ENCODE data around the gene BCL7C. TPM values are rescaled to one million over a fixed set of nuclear protein-coding genes. Genes with fewer than 3 reads are reported as not detected.
A peak's percentile ranks its signal among the peaks of the same experiment; 100 is the strongest.

The BCL7C gene
- total RNA-seq, 1 experiment from 2014 or later = 44.9 TPM

DNA sequence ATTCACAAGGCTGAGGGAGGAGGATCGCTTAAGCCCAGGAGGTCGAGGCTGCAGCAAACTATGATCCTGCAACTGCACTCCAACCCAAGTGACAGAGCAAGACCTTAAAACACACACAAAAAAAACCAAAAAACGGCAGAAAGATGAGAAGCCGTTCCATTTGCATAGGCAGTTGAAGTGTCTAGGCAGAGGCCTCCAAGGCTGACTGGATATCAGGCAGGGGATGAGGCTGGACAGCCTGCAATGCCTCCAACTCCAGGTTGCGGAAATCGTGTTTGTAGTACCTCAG is 27.5 kb upstream of the BCL7C start:
- no peak for DNase-seq (ENCODE audit: low read depth, low spot score)
- Histone ChIP-seq H3K27ac (ENCODE audit: low read depth, low read length) (peak overlapping the region; percentile 92), H3K79me2 (ENCODE audit: insufficient read depth, low read length) (peaks cover 10% of the 10 kb centered on the region; the same call in 1 of the 2 replicates), H3K36me3 (ENCODE audit: control insufficient read depth in 1 of 2, insufficient read depth in 2 of 2, low read length in 2 of 2) (no peaks in the 10 kb centered on the region; a peak in 1 of 4 replicates), H4K20me1 (ENCODE audit: insufficient read depth) (no peaks in the 10 kb centered on the region), H3K9ac (ENCODE audit: low read length) (peak overlapping the region; percentile 63; the same call in 1 of the 2 replicates), H3K9me2 (ENCODE audit: insufficient read depth) (no peaks in the 10 kb centered on the region), H3K4me1 (ENCODE audit: control insufficient read depth in 1 of 2, insufficient read depth in 2 of 2, low read length in 2 of 2) (peaks cover 10 to 17% of the 10 kb centered on the region in 2 experiments; a peak in 3 of 4 replicates), H3K27me3 (ENCODE audit: insufficient read depth, low read length) (no peaks in the 10 kb centered on the region), H3K4me3 (replicated peaks in 1 of 2; ENCODE audit: low read depth in 1 of 2, low read length in 2 of 2) (peak overlapping the region; percentile 62 to 97), H2AFZ (ENCODE audit: low read depth, low read length, poor library complexity, severe bottlenecking) (no peak overlapping the region), H3K4me2 (ENCODE audit: low read length) (peak overlapping the region; percentile 95), H3K9me3 (ENCODE audit: control insufficient read depth in 1 of 2, insufficient read depth in 1 of 2, low read depth in 1 of 2, low read length in 2 of 2) (no peaks in the 10 kb centered on the region)
- POLR2A ChIA-PET = no interaction called here
- CTCF ChIA-PET = no interaction called here
- ATAC-seq = no peak
- TF ChIP-seq, protein P1, sequence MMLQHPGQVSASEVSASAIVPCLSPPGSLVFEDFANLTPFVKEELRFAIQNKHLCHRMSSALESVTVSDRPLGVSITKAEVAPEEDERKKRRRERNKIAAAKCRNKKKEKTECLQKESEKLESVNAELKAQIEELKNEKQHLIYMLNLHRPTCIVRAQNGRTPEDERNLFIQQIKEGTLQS (IDR thresholded peaks at IDR 0.05) = no peak
- TF ChIP-seq, protein P2, sequence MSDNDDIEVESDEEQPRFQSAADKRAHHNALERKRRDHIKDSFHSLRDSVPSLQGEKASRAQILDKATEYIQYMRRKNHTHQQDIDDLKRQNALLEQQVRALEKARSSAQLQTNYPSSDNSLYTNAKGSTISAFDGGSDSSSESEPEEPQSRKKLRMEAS (IDR thresholded peaks at IDR 0.05) = no peak
- TF ChIP-seq SRF (IDR thresholded peaks at IDR 0.05; ENCODE audit: low read depth) = no peak
- TF ChIP-seq YY1 (IDR thresholded peaks at IDR 0.05; ENCODE audit: extremely low read depth, insufficient replicate concordance, low read depth, low read length) = no peak
- no peak for TF ChIP-seq SP1 (IDR thresholded peaks at IDR 0.05; ENCODE audit: low read depth)
- no peak for TF ChIP-seq FOSL1 (IDR thresholded peaks at IDR 0.05; ENCODE audit: low read depth)
- TF ChIP-seq SIN3A (IDR thresholded peaks at IDR 0.05; ENCODE audit: low read depth) = no peak
- no peak for TF ChIP-seq JUND (IDR thresholded peaks at IDR 0.05)
- TF ChIP-seq, protein P3, sequence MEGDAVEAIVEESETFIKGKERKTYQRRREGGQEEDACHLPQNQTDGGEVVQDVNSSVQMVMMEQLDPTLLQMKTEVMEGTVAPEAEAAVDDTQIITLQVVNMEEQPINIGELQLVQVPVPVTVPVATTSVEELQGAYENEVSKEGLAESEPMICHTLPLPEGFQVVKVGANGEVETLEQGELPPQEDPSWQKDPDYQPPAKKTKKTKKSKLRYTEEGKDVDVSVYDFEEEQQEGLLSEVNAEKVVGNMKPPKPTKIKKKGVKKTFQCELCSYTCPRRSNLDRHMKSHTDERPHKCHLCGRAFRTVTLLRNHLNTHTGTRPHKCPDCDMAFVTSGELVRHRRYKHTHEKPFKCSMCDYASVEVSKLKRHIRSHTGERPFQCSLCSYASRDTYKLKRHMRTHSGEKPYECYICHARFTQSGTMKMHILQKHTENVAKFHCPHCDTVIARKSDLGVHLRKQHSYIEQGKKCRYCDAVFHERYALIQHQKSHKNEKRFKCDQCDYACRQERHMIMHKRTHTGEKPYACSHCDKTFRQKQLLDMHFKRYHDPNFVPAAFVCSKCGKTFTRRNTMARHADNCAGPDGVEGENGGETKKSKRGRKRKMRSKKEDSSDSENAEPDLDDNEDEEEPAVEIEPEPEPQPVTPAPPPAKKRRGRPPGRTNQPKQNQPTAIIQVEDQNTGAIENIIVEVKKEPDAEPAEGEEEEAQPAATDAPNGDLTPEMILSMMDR (IDR thresholded peaks at IDR 0.05 in 2 of 3, conservative IDR thresholded peaks at IDR 0.05 in 1 of 3; ENCODE audit: borderline replicate concordance in 1 of 3, insufficient read depth in 1 of 3, low read depth in 2 of 3, low read length in 2 of 3) = no peak
- no peak for TF ChIP-seq CBX3 (IDR thresholded peaks at IDR 0.05; ENCODE audit: low read depth)
- TF ChIP-seq EZH2 (IDR thresholded peaks at IDR 0.05) = no peak
- intact Hi-C loops (cut with micrococcal nuclease) = loop anchor here (1.0 to 5.0 kb wide), 3 partner anchors 46 to 474 kb away; partner anchors contain the start of gene SEPHS2
- RAD21 ChIA-PET (ENCODE audit: low non-redundant PET in 1 of 2, low total read pairs in 2 of 2, uncharacterized antibody in 2 of 2, unreplicated experiment in 2 of 2) = no interaction called here
- BruUV-seq (replicated peaks) = no TSS peak

Measured in HCT116 (cell line).